DND-41 (cell line): ENCODE measurements around the gene ARHGAP24.

Experiments used
- ATAC-seq: fragments of 200-7000 bp; cut with Tn5 transposase; 3 replicates; pipeline ENCODE4 v1.9.1; 2021; ENCODE audit warnings: low read depth; ENCODE audit not compliant: insufficient read depth
- DNase-seq: peaks from one replicate; pipeline ENCODE4 v3.0.0-alpha.2; 2020
- H2AFZ ChIP-seq: 2 replicates; pipeline ENCODE4 v1.6.0; 2012; ENCODE audit warnings: low read depth, low read length
- H3K27ac ChIP-seq: 2 replicates; pipeline ENCODE4 v1.5.1; 2012; ENCODE audit warnings: low read length, inconsistent platforms
- H3K27me3 ChIP-seq: fragments of 200-600 bp; sonication (generic); 2 replicates; pipeline ENCODE4 v1.6.0; 2012; ENCODE audit warnings: low read length, mild to moderate bottlenecking, inconsistent platforms; ENCODE audit not compliant: insufficient read depth, poor library complexity
- H3K36me3 ChIP-seq: 2 replicates; pipeline ENCODE4 v1.5.1; 2012; ENCODE audit warnings: low read length, inconsistent platforms; ENCODE audit not compliant: insufficient read depth
- H3K4me1 ChIP-seq: 2 replicates; pipeline ENCODE4 v1.5.1; 2012; ENCODE audit warnings: mild to moderate bottlenecking, low read length; ENCODE audit not compliant: insufficient read depth
- H3K4me2 ChIP-seq: 2 replicates; pipeline ENCODE4 v1.6.0; 2012; ENCODE audit warnings: mild to moderate bottlenecking, moderate library complexity, low read length, inconsistent platforms; ENCODE audit not compliant: insufficient read depth
- H3K4me3 ChIP-seq, 2 experiments: fragments of 200-600 bp in 1 of 2; shearing (Covaris generic) in 1 of 2; 2 replicates each; pipeline ENCODE4 v1.5.1; 2012 to 2016; ENCODE audit warnings: inconsistent platforms in 2 of 2, low read length in 2 of 2, mild to moderate bottlenecking in 2 of 2, low read depth in 1 of 2, moderate library complexity in 1 of 2
- H3K79me2 ChIP-seq: 2 replicates; pipeline ENCODE4 v1.6.0; 2012; ENCODE audit warnings: low read length, inconsistent platforms; ENCODE audit not compliant: insufficient read depth
- H3K9ac ChIP-seq: 2 replicates; pipeline ENCODE4 v1.6.0; 2012; ENCODE audit warnings: low read depth, mild to moderate bottlenecking, inconsistent platforms, low read length, moderate library complexity
- H3K9me3 ChIP-seq: 2 replicates; pipeline ENCODE4 v1.5.1; 2012; ENCODE audit warnings: low read length, moderate library complexity, mild to moderate bottlenecking, inconsistent platforms; ENCODE audit not compliant: insufficient read depth, severe bottlenecking
- H4K20me1 ChIP-seq: 2 replicates; pipeline ENCODE4 v1.6.0; 2012; ENCODE audit warnings: low read length; ENCODE audit not compliant: insufficient read depth
- EZH2 ChIP-seq: IDR thresholded peaks from 3 replicates; pipeline ENCODE4 v1.6.1; 2012; ENCODE audit warnings: borderline replicate concordance, low read depth, mild to moderate bottlenecking, moderate library complexity, low read length, inconsistent platforms; ENCODE audit not compliant: severe bottlenecking
- TF ChIP-seq, protein P1 (sequence below): IDR thresholded peaks from 2 replicates; pipeline ENCODE4 v1.5.1; 2012; ENCODE audit warnings: borderline replicate concordance, low read length, moderate library complexity, mild to moderate bottlenecking; ENCODE audit not compliant: poor library complexity, severe bottlenecking; ENCODE audit errors: extremely low read depth

ARHGAP24 gene

DNA sequence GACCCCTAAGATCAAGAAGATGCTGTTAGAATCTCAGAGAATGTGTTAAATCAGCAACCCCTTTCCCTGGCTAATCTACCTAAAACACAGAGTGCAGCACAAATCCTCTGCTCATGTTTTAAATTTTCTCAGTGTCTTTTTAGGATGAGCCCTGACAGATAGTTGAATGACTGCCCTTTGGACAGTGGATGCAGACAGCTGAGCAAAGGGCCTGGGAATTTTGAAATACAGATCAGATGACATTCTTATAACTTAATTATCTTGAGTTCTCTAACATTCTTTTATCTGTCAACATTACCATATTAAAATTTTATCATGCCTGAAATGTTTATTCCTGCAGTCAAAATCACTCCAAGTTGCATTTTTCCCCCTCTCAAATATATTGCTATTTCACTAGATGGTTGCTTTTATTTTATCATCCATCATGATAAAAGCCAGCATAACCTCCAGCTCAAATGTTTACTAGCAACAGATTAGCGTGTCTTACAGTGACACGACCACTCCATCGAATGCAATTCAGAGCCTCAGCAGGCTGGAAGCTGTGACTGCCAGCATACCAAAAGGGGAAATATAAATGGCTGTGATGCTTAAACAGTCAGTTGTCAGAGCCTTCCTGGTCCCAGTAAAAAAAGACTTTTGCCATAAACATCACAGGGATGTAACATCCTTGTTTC, 22.8 kb upstream of the ARHGAP24 start:
- Histone ChIP-seq H3K9me3 (no peaks in the 10 kb centered on the region), H3K36me3 (no peaks in the 10 kb centered on the region), H4K20me1 (no peaks in the 10 kb centered on the region), H2AFZ (no peak overlapping the region), H3K9ac (no peak overlapping the region), H3K4me2 (no peak overlapping the region), H3K27me3 (no peaks in the 10 kb centered on the region), H3K4me1 (no peaks in the 10 kb centered on the region), H3K4me3 (no peak overlapping the region), H3K27ac (no peak overlapping the region), H3K79me2 (no peaks in the 10 kb centered on the region)
- TF ChIP-seq EZH2: no peak
- TF ChIP-seq, protein P1, sequence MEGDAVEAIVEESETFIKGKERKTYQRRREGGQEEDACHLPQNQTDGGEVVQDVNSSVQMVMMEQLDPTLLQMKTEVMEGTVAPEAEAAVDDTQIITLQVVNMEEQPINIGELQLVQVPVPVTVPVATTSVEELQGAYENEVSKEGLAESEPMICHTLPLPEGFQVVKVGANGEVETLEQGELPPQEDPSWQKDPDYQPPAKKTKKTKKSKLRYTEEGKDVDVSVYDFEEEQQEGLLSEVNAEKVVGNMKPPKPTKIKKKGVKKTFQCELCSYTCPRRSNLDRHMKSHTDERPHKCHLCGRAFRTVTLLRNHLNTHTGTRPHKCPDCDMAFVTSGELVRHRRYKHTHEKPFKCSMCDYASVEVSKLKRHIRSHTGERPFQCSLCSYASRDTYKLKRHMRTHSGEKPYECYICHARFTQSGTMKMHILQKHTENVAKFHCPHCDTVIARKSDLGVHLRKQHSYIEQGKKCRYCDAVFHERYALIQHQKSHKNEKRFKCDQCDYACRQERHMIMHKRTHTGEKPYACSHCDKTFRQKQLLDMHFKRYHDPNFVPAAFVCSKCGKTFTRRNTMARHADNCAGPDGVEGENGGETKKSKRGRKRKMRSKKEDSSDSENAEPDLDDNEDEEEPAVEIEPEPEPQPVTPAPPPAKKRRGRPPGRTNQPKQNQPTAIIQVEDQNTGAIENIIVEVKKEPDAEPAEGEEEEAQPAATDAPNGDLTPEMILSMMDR: no peak
- ATAC-seq (no peak), DNase-seq (no peak)

DNA sequence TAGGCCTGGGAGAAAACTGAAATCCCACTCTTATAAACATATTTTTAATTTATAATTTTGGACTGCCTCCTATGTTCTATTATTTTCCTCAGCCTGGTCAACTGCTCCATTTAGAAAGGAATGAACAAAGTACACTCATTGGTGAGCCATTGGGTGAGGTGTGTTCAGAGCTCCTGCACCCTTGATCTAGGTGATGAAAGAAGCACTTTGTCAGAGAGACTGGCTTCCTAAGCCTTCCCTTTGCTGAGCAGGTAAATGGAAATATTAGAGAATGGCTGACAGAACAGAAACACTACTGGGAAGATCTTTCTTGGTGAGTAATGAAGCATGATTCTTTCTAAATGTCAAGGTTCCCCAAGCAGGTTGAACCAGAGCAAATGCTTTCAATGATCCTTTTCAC, 19.0 kb upstream of the ARHGAP24 start:
- Histone ChIP-seq H3K4me3 (no peak overlapping the region), H3K36me3 (no peaks in the 10 kb centered on the region), H3K79me2 (no peaks in the 10 kb centered on the region), H4K20me1 (no peaks in the 10 kb centered on the region), H3K27ac (no peak overlapping the region), H3K4me1 (no peaks in the 10 kb centered on the region), H3K9ac (no peak overlapping the region), H2AFZ (no peak overlapping the region), H3K9me3 (no peaks in the 10 kb centered on the region), H3K4me2 (no peak overlapping the region), H3K27me3 (no peaks in the 10 kb centered on the region)
- no peak for DNase-seq
- no peak for TF ChIP-seq EZH2
- TF ChIP-seq, protein P1: no peak
- ATAC-seq: no peak

DNA sequence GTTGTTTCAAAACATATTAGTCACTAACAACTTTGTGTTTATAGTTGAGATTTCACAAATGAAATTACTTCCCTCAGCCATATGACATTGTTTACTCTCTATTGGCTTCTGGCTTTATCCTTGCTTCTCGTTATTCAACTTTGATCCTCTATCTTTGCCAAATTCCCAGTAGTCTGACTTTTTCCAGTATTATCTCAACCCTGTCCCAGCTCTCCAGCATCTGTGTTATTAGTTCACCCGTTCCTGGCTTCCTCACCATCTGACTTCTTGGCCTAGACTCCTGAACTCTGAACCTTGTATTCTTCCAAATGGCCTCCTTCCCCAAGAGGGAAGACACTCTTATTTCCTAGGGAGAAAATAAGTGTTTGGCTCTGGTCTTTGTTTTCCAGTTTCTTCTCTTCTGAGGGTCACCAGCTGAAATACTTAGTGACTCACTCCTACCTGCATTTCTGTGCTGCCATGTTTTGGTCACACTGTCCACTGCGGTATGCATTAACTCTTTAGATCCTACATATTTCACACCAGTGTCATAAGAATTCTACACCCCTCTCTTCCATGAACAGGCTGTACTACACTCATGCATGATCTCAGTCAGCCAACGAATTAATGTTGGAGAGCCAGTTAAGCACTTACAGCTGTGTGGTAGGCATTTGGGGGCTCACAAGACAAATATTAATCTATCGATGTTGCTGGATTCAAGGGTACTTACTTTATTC, 17.0 kb upstream of the ARHGAP24 start:
- no peaks in the 10 kb centered on the region for H3K4me1 ChIP-seq
- no peak overlapping the region for H3K4me3 ChIP-seq
- no peak overlapping the region for H3K27ac ChIP-seq
- H3K36me3 ChIP-seq: no peaks in the 10 kb centered on the region
- no peak for ATAC-seq
- TF ChIP-seq, protein P1: no peak
- no peak for TF ChIP-seq EZH2
- DNase-seq: no peak
- H4K20me1 ChIP-seq: no peaks in the 10 kb centered on the region
- H3K4me2 ChIP-seq: no peak overlapping the region
- no peaks in the 10 kb centered on the region for H3K79me2 ChIP-seq
- no peak overlapping the region for H3K9ac ChIP-seq
- H2AFZ ChIP-seq: no peak overlapping the region
- no peaks in the 10 kb centered on the region for H3K27me3 ChIP-seq
- H3K9me3 ChIP-seq: no peaks in the 10 kb centered on the region
